Cardiac muscle cell (in vitro differentiated cells and primary cell): ENCODE data around the gene USP48. TPM values are rescaled to one million over a fixed set of nuclear protein-coding genes. Genes with fewer than 3 reads are reported as not detected.
"Not testable (repeated sequence)": the region's sequence is repeated elsewhere in the genome, so short reads cannot be mapped to it uniquely, and the experiment has no call there.

ENCODE experiments used
- DNase-seq, 2 donors: peaks; one replicate each; pipeline versions ENCODE4 v3.0.0 to v3.0.0-alpha.2; 2010 to 2017; ENCODE audit warnings: low read depth in 1 of 2, low spot score in 1 of 2
- H3K27ac ChIP-seq: fragments of 200-600 bp; sonication (generic); 2 replicates; pipeline ENCODE4 v1.5.1; 2016
- H3K27me3 ChIP-seq: fragments of 200-600 bp; sonication (generic); 2 replicates; pipeline ENCODE4 v1.6.0; 2016; ENCODE audit warnings: control low read depth
- H3K36me3 ChIP-seq: fragments of 200-600 bp; sonication (generic); 2 replicates; pipeline ENCODE4 v1.5.1; 2016; ENCODE audit warnings: control low read depth
- H3K4me1 ChIP-seq: fragments of 200-600 bp; sonication (generic); 2 replicates; pipeline ENCODE4 v1.8.1; 2017; ENCODE audit warnings: low read depth, mild to moderate bottlenecking, mixed run types
- H3K4me3 ChIP-seq: fragments of 200-600 bp; sonication (generic); 2 replicates; pipeline ENCODE4 v1.5.1; 2016; ENCODE audit warnings: mild to moderate bottlenecking
- H3K9me3 ChIP-seq: fragments of 200-600 bp; sonication (generic); 2 replicates; pipeline ENCODE4 v1.5.1; 2017; ENCODE audit warnings: low read depth, mild to moderate bottlenecking, control low read depth
- CTCF ChIP-seq: IDR thresholded peaks from 2 replicates; pipeline ENCODE4 v1.5.1; 2012; ENCODE audit warnings: low read depth, mild to moderate bottlenecking, low read length
- polyA plus RNA-seq: library from polyadenylated mRNA; unstranded; fragments of >200 nt; fragmentation: Nextera tagmentation; extraction: Ambion mirVana; gene quantifications from 2 replicates; pipeline ENCODE4 v1.2.1, GENCODE V29; 2016
- total RNA-seq: library from RNA; depleted of rRNA; stranded (reverse); fragments of >200 nt; gene quantifications from 2 replicates; pipeline ENCODE4 v1.2.3, GENCODE V29; 2016

The USP48 gene
- total and polyA plus RNA-seq, 2 experiments from 2014 or later = 29.6 to 52.4 TPM

- no peaks in the 10 kb centered on the region for H3K9me3 ChIP-seq
- H3K27me3 ChIP-seq = no peaks in the 10 kb centered on the region
- peaks cover 3% of the 10 kb centered on the region for H3K36me3 ChIP-seq
- no peak for TF ChIP-seq CTCF
- H3K27ac ChIP-seq = no peak overlapping the region
- no peak for DNase-seq
- H3K4me1 ChIP-seq = no peaks in the 10 kb centered on the region
- H3K4me3 ChIP-seq = no peak overlapping the region
These were observed 9.4 kb downstream of the USP48 start for GRCh38 chr1:21773585-21773984.

- DNase-seq, H3K9me3 ChIP-seq, H3K4me3 ChIP-seq, H3K4me1 ChIP-seq, H3K27me3 ChIP-seq, H3K36me3 ChIP-seq, H3K27ac ChIP-seq: not testable (repeated sequence)
These were observed 11.3 kb downstream of the USP48 start for GRCh38 chr1:21771672-21772071.

- H3K4me1 ChIP-seq, DNase-seq, H3K4me3 ChIP-seq, H3K27me3 ChIP-seq, H3K9me3 ChIP-seq, H3K27ac ChIP-seq, H3K36me3 ChIP-seq: not testable (repeated sequence)
These were observed 12.3 kb downstream of the USP48 start for GRCh38 chr1:21770602-21771001.

GRCh38 chr1:21770201-21770600 lies 12.7 kb downstream of the USP48 start:
- Histone ChIP-seq H3K36me3 (peaks cover 3% of the 10 kb centered on the region), H3K9me3 (no peaks in the 10 kb centered on the region), H3K27me3 (no peaks in the 10 kb centered on the region), H3K27ac (no peak overlapping the region), H3K4me3 (no peak overlapping the region), H3K4me1 (no peaks in the 10 kb centered on the region)
- no peak for TF ChIP-seq CTCF
- DNase-seq = no peak

GRCh38 chr1:21767106-21767505 lies 15.8 kb downstream of the USP48 start:
- H3K27me3 ChIP-seq, H3K9me3 ChIP-seq, H3K4me3 ChIP-seq, H3K27ac ChIP-seq, DNase-seq, H3K4me1 ChIP-seq, H3K36me3 ChIP-seq: not testable (repeated sequence)

GRCh38 chr1:21766210-21766609 lies 16.7 kb downstream of the USP48 start:
- H3K4me1 ChIP-seq = no peaks in the 10 kb centered on the region
- no peak for TF ChIP-seq CTCF
- peaks cover 3% of the 10 kb centered on the region for H3K36me3 ChIP-seq
- H3K27ac ChIP-seq = no peak overlapping the region
- H3K4me3 ChIP-seq = no peak overlapping the region
- H3K9me3 ChIP-seq = no peaks in the 10 kb centered on the region
- DNase-seq = no peak
- H3K27me3 ChIP-seq = no peaks in the 10 kb centered on the region

- Histone ChIP-seq H3K36me3 (peaks cover 3% of the 10 kb centered on the region), H3K4me1 (no peaks in the 10 kb centered on the region), H3K4me3 (no peak overlapping the region), H3K9me3 (no peaks in the 10 kb centered on the region), H3K27ac (no peak overlapping the region), H3K27me3 (no peaks in the 10 kb centered on the region)
- no peak for TF ChIP-seq CTCF
- DNase-seq = peak in 1 of 2 donors; percentile 92
These were observed 18.1 kb downstream of the USP48 start for GRCh38 chr1:21764615-21765423.
